ENCODE measurements around the gene NAT10. TPM values are rescaled to one million over a fixed set of nuclear protein-coding genes. Genes with fewer than 3 reads are reported as not detected.
"Not testable (repeated sequence)": the region's sequence is repeated elsewhere in the genome, so short reads cannot be mapped to it uniquely, and the experiment has no call there.

NAT10 gene
- total RNA-seq: 59.2 and 64.5 TPM in 2 replicates
- long read RNA-seq, full-length matches to known transcripts: 207 of 254 reads
- long read RNA-seq, partial matches to known transcripts: 40 of 254 reads
- long read RNA-seq, other reads (novel, unspliced or antisense): 7 of 254 reads

DNA sequence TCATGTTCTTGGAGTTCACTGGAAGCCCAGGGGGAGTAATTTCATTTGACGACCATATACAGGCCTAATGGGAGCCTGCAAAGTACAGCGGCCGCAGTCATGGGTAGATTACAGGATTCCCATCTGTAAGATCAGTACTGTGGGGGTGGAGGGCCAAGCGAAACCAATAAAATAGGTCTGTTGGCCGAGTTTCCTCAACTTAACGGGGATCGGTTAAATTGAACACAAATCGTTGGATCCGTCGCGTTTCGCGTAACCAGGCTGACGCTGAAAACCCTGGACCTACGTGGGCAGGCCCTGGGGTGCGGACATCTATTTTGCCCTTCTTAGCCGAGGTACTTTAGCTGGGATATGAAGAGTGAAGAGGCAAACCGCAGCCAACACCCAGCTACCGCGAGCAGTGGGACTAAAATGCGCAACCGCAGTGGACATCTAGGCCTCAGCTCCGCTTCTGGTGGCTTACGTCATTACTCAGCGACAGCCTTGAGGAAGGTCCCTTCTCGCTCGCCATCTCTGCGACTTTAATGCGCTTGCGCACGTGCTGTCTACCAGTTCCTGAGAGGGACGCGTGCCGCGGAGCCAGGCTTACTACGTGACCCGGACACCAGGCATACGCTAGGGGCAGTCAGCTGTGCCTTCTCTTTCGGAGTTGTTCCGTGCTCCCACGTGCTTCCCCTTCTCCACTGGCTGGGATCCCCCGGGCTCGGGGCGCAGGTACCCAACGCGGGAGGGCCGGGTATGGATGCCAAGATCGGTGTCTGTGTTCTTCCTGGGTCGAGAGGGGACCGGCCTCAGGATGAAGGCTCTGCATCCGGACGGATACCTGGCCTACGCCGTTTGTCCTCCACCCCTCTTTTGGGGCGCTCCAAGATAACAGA, at the start of gene NAT10:
Gene NAT10 (plus strand): TSS at position 551 of the 878 bp plus-strand sequence. CDS start 2,597 bp downstream, outside the sequence.
- Mint-ChIP-seq H3K4me3 (ENCODE audit: low read depth) (peak within 1 kb of the TSS; percentile 95), H3K4me1 (ENCODE audit: low read depth) (peaks cover 16% of the 10 kb centered on the region), H3K27ac (peak within 1 kb of the TSS; percentile 97), H3K27me3 (no peaks in the 10 kb centered on the region), H3K36me3 (ENCODE audit: insufficient read depth) (peaks cover 12% of the 10 kb centered on the region), H3K9me3 (ENCODE audit: low read depth) (no peaks in the 10 kb centered on the region)
- peak; percentile 92 for DNase-seq (ENCODE audit: low spot score, unreplicated experiment)
- TF ChIP-seq, protein P1, sequence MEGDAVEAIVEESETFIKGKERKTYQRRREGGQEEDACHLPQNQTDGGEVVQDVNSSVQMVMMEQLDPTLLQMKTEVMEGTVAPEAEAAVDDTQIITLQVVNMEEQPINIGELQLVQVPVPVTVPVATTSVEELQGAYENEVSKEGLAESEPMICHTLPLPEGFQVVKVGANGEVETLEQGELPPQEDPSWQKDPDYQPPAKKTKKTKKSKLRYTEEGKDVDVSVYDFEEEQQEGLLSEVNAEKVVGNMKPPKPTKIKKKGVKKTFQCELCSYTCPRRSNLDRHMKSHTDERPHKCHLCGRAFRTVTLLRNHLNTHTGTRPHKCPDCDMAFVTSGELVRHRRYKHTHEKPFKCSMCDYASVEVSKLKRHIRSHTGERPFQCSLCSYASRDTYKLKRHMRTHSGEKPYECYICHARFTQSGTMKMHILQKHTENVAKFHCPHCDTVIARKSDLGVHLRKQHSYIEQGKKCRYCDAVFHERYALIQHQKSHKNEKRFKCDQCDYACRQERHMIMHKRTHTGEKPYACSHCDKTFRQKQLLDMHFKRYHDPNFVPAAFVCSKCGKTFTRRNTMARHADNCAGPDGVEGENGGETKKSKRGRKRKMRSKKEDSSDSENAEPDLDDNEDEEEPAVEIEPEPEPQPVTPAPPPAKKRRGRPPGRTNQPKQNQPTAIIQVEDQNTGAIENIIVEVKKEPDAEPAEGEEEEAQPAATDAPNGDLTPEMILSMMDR (IDR thresholded peaks at IDR 0.05; ENCODE audit: unreplicated experiment): peak; percentile 26

DNA sequence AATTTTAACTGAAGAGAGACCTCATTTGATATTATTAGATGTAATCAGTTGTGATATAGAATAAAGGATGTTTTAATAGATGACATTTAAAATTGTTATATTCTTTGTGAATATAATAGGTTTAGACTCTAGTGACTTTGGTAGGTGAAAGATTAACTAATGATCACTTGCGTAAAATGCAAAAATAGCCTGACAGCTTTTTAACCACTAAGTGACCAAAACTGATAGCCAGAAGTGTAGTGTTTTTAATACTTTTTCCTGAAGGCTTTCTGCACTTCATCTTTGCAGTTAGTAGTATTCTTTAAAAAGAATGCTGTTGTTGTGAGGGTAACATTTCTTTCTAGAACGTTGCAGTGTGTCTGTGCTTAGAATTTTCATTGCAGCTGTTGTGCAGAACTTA, 48.8 kb upstream of the NAT10 start:
- no peaks in the 10 kb centered on the region for H3K27me3 Mint-ChIP-seq
- peaks cover 33% of the 10 kb centered on the region for H3K4me1 Mint-ChIP-seq (ENCODE audit: low read depth)
- no peak overlapping the region for H3K27ac Mint-ChIP-seq
- DNase-seq (ENCODE audit: low spot score, unreplicated experiment): no peak
- TF ChIP-seq, protein P1 (IDR thresholded peaks at IDR 0.05; ENCODE audit: unreplicated experiment): no peak
- no peak overlapping the region for H3K4me3 Mint-ChIP-seq (ENCODE audit: low read depth)
- H3K36me3 Mint-ChIP-seq (ENCODE audit: insufficient read depth): peaks cover 23% of the 10 kb centered on the region
- H3K9me3 Mint-ChIP-seq (ENCODE audit: low read depth): no peaks in the 10 kb centered on the region

DNA sequence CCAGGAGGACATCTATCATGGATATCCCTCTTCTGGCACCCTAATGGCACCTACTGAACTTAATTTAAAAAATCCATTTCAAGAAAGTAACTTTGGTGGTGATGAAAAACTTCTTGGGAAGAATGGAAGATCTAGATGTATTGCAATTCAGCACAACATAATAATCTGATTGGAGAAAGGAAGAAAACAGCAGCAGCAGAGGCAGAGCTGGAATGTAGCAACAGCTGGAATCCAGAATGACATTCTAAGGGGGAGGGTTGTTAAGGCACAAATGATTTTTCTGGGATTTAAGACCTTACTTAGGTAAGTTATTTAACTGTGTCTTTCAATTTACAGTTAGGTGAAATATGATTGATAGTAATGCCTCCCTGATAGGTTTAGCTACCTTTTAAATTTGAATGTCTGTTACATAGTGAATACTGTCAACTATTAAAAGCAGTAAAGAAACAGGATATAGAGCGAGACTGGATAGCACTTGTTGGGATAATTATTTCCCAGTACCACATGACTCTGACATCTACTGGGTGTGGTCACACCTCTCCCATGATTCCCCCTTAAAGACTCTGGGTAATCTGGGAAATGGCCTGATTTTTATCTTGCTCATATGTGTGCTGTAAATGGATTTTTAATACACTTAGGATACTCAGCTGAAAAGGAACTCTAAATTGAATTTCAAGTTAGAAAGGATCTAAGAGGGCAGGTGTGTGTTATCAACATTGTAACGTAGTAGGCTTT, 42.2 kb upstream of the NAT10 start:
- no peak overlapping the region for H3K27ac Mint-ChIP-seq
- no peaks in the 10 kb centered on the region for H3K9me3 Mint-ChIP-seq (ENCODE audit: low read depth)
- no peak for DNase-seq (ENCODE audit: low spot score, unreplicated experiment)
- no peaks in the 10 kb centered on the region for H3K27me3 Mint-ChIP-seq
- TF ChIP-seq, protein P1 (IDR thresholded peaks at IDR 0.05; ENCODE audit: unreplicated experiment): no peak
- no peak overlapping the region for H3K4me3 Mint-ChIP-seq (ENCODE audit: low read depth)
- H3K4me1 Mint-ChIP-seq (ENCODE audit: low read depth): peaks cover 20% of the 10 kb centered on the region
- peaks cover 31% of the 10 kb centered on the region for H3K36me3 Mint-ChIP-seq (ENCODE audit: insufficient read depth)

DNA sequence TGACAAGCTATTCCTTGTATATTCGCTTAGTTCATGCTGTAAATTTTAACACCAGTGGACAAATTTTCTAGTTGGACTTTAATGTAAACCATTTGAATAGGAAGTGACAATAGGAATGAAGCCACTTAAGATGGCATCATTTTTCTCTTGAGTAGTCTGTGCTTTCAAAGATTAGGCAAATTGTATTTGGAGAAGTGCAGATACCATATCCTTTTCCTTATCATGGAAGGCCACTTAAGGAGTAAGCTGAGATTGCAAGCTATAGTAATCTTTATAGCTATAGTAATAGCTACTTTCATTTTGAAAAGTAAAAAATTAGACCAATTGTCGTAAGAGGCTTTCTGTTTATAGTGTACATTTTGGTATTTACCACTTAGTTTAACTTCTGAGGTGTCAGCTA, 41.1 kb upstream of the NAT10 start:
- TF ChIP-seq, protein P1 (IDR thresholded peaks at IDR 0.05; ENCODE audit: unreplicated experiment): no peak
- H3K4me1 Mint-ChIP-seq (ENCODE audit: low read depth): peaks cover 14% of the 10 kb centered on the region
- no peaks in the 10 kb centered on the region for H3K27me3 Mint-ChIP-seq
- no peak overlapping the region for H3K4me3 Mint-ChIP-seq (ENCODE audit: low read depth)
- no peaks in the 10 kb centered on the region for H3K9me3 Mint-ChIP-seq (ENCODE audit: low read depth)
- no peak overlapping the region for H3K27ac Mint-ChIP-seq
- no peak for DNase-seq (ENCODE audit: low spot score, unreplicated experiment)
- H3K36me3 Mint-ChIP-seq (ENCODE audit: insufficient read depth): peaks cover 25% of the 10 kb centered on the region

DNA sequence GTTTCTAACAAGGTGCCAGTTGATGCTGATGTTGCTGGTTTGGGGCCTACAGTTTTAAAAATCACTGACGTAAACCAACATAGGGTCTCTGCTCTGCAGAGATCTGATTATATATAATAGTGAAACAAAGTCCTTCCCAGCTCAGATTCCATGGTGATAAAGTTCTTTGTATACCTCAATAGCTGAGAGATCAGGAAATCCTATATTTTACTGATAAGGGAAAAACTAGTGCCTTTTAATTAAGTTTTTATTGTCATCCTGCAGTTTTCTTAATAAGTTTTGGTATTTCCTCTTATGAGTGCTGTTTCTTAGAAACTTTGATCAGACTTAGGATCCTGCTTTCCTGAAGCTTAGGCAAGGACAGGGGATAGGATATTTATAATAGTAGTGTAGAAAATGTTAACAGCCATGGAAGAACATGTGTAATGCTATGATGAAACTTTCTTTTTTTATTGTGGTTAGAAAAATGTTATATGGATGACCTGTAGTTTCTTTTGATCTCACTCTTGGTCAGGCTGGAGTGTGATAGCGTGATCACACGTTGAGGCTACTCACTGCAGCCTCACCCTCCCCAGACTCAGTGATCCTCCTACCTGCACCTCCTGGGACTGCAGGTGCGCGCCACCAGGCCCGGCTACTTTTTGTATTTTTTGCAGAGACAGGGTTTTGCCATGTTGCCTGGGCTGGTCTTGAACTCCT, 39.8 kb upstream of the NAT10 start:
- Mint-ChIP-seq H3K27ac (peak overlapping the region; percentile 71), H3K27me3 (no peaks in the 10 kb centered on the region), H3K4me3 (ENCODE audit: low read depth) (no peak overlapping the region), H3K36me3 (ENCODE audit: insufficient read depth) (peaks cover 22% of the 10 kb centered on the region), H3K4me1 (ENCODE audit: low read depth) (peaks cover 15% of the 10 kb centered on the region), H3K9me3 (ENCODE audit: low read depth) (no peaks in the 10 kb centered on the region)
- TF ChIP-seq, protein P1 (IDR thresholded peaks at IDR 0.05; ENCODE audit: unreplicated experiment): peak; percentile 39
- no peak for DNase-seq (ENCODE audit: low spot score, unreplicated experiment)

DNA sequence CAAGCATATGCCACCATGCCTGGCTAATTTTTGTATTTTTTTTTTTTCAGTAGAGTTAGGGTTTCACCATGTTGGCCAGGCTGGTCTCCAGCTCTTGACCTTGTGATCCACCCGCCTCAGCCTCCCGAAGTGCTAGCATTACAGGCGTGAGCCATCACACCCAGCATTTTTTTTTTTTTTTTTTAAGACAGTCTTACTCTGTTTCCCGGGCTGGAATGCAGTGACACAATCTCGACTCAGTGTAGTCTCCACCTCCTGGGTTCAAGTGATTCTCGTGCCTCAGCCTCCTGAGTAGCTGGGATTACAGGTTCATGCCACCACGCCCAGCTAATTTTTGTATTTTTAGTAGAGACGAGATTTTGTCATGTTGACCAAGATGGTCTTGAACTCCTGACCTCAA, 38.7 kb upstream of the NAT10 start:
- H3K27ac Mint-ChIP-seq: peak overlapping the region; percentile 49
- H3K4me3 Mint-ChIP-seq (ENCODE audit: low read depth): not testable (repeated sequence)
- H3K4me1 Mint-ChIP-seq (ENCODE audit: low read depth): peaks cover 15% of the 10 kb centered on the region

More for the DNA sequence above, 38.7 kb upstream of the NAT10 start:
- DNase-seq (ENCODE audit: low spot score, unreplicated experiment); H3K27me3 Mint-ChIP-seq; H3K9me3 Mint-ChIP-seq (ENCODE audit: low read depth): not testable (repeated sequence)
- H3K36me3 Mint-ChIP-seq (ENCODE audit: insufficient read depth): peaks cover 22% of the 10 kb centered on the region

All from progenitor cell of endocrine pancreas (in vitro differentiated cells).